Fibroblast of the aortic adventitia (primary cell): ENCODE results near the gene CTNNA2. TPM values are rescaled to one million over a fixed set of nuclear protein-coding genes. Genes with fewer than 3 reads are reported as not detected.

Experiments
- DNase-seq: peaks from one replicate; pipeline ENCODE4 v3.0.0-alpha.2; 2010; ENCODE audit warnings: low read depth
- H3K4me3 ChIP-seq: 2 replicates; pipeline ENCODE4 v1.5.1; 2011; ENCODE audit warnings: low read depth, mild to moderate bottlenecking, control low read depth, low read length, moderate library complexity
- CTCF ChIP-seq: IDR thresholded peaks from 2 replicates; pipeline ENCODE4 v1.5.1; 2011; ENCODE audit warnings: mild to moderate bottlenecking, low read length, control low read depth, inconsistent platforms; ENCODE audit not compliant: insufficient read depth
- total RNA-seq: library from RNA; depleted of rRNA; stranded (reverse); fragments of >200 nt; gene quantifications from 2 replicates; pipeline ENCODE4 v1.2.3, GENCODE V29; 2012; ENCODE audit warnings: low replicate concordance

The CTNNA2 gene
- total RNA-seq, 1 donor, result 0.36 TPM

- DNase-seq, result no peak
- H3K4me3 ChIP-seq, result no peak overlapping the region
- no peak for TF ChIP-seq CTCF
These were observed 879.6 kb downstream of the CTNNA2 start for GRCh38 chr2:80392441-80392840.

- DNase-seq, result no peak
- TF ChIP-seq CTCF, result no peak
- H3K4me3 ChIP-seq, result no peak overlapping the region
These were observed 881.1 kb downstream of the CTNNA2 start for GRCh38 chr2:80393991-80394390.

GRCh38 chr2:80395251-80395650 lies 882.4 kb downstream of the CTNNA2 start:
- no peak for DNase-seq
- no peak for TF ChIP-seq CTCF
- no peak overlapping the region for H3K4me3 ChIP-seq

- TF ChIP-seq CTCF, result no peak
These were observed 883.4 kb downstream of the CTNNA2 start for GRCh38 chr2:80396276-80396675.

GRCh38 chr2:80403081-80403480 lies 890.2 kb downstream of the CTNNA2 start:
- H3K4me3 ChIP-seq, result no peak overlapping the region
- no peak for TF ChIP-seq CTCF
- no peak for DNase-seq

More at GRCh38 chr2:80396276-80396675, 883.4 kb downstream of the CTNNA2 start:
- no peak for DNase-seq
- no peak overlapping the region for H3K4me3 ChIP-seq

GRCh38 chr2:80407377-80407776 lies 894.5 kb downstream of the CTNNA2 start:
- no peak for DNase-seq
- no peak overlapping the region for H3K4me3 ChIP-seq
- TF ChIP-seq CTCF, result no peak

- no peak overlapping the region for H3K4me3 ChIP-seq
- TF ChIP-seq CTCF, result no peak
- DNase-seq, result no peak
These were observed 897.5 kb downstream of the CTNNA2 start for GRCh38 chr2:80410346-80410745.
